K562 (cell line): ENCODE results near the gene TBL2. TPM values are rescaled to one million over a fixed set of nuclear protein-coding genes. Genes with fewer than 3 reads are reported as not detected.

ENCODE experiments used
- ATAC-seq: fragments of 200-7000 bp; cut with Tn5 transposase; 3 replicates; pipeline ENCODE4 v1.9.1; 2020; ENCODE audit warnings: moderate library complexity
- BruUV-seq: library from RNA; stranded (reverse); fragments of 400-500 nt; replicated peaks from 2 replicates; lab custom pipeline; 2021; lab: Mats Ljungman, UMichigan
- CTCF ChIA-PET: fragments of 300-600 bp; formaldehyde crosslinking; extraction: SDS; loops from one replicate; lab custom pipeline; 2021; ENCODE audit warnings: low intra/inter-chr PET ratio; lab: Yijun Ruan, JAX
- POLR2A ChIA-PET: fragments of 300-600, 350-650 bp; sonication (Branson Sonifier 250); formaldehyde crosslinking; extraction: SDS; loops from one replicate; lab custom pipeline; 2021; ENCODE audit warnings: antibody characterized with exemption, inconsistent platforms; lab: Yijun Ruan, JAX
- DNase-seq, 4 experiments: peaks; one replicate each; pipeline versions ENCODE4 v3.0.0 to v3.0.0-alpha.2; 2011 to 2018; ENCODE audit warnings: low spot score in 3 of 4, mixed read lengths in 3 of 4; ENCODE audit errors: extremely low read depth in 1 of 4
- FAIRE-seq: peaks from 2 replicates; lab custom pipeline; 2011; peaks lifted over from hg19 to GRCh38; lab: Jason Lieb, UNC
- H2AFZ ChIP-seq: 2 replicates; pipeline ENCODE4 v1.6.0; 2011; ENCODE audit warnings: low read depth, low read length, control low read depth, inconsistent platforms
- H3K27ac ChIP-seq: fragments of 200-600 bp; 3 replicates; pipeline ENCODE4 v1.8.0; 2011; ENCODE audit warnings: low read depth, mild to moderate bottlenecking, control low read depth, inconsistent platforms, low read length, moderate library complexity, mixed read lengths; ENCODE audit errors: extremely low read depth
- H3K27me3 ChIP-seq, 2 experiments: fragments of 300-600 bp in 1 of 2; 2 replicates in 1 of 2; 3 replicates in 1 of 2; pipeline versions ENCODE4 v1.6.0 to v1.8.0; 2011; ENCODE audit warnings: inconsistent platforms in 2 of 2, low read length in 2 of 2, mild to moderate bottlenecking in 1 of 2, mixed read lengths in 1 of 2, moderate library complexity in 1 of 2; ENCODE audit not compliant: control insufficient read depth in 2 of 2, insufficient read depth in 2 of 2
- H3K36me3 ChIP-seq: fragments of 300-600 bp; 3 replicates; pipeline ENCODE4 v1.8.0; 2011; ENCODE audit warnings: mild to moderate bottlenecking, low read length, inconsistent platforms; ENCODE audit not compliant: control insufficient read depth, insufficient read depth
- H3K4me1 ChIP-seq, 2 experiments: fragments of 200-600 bp in 1 of 2; replicated peaks in 1 of 2; 2 replicates in 1 of 2; 3 replicates in 1 of 2; pipeline versions ENCODE4 v1.5.1 to v1.8.0; 2011; ENCODE audit warnings: inconsistent platforms in 2 of 2, low read length in 2 of 2, mild to moderate bottlenecking in 1 of 2, mixed read lengths in 1 of 2, moderate library complexity in 1 of 2; ENCODE audit not compliant: control insufficient read depth in 2 of 2, insufficient read depth in 2 of 2
- H3K4me2 ChIP-seq: 2 replicates; pipeline ENCODE4 v1.6.1; 2011; ENCODE audit warnings: low read length, control low read depth, inconsistent platforms, mixed read lengths; ENCODE audit not compliant: insufficient read depth
- H3K4me3 ChIP-seq: fragments of 200-600 bp; sonication (generic), shearing (Covaris generic); 2 replicates; pipeline ENCODE4 v1.5.1; 2016; ENCODE audit warnings: control low read depth, inconsistent platforms
- H3K79me2 ChIP-seq: fragments of 200-600 bp; 3 replicates; pipeline ENCODE4 v1.8.0; 2011; ENCODE audit warnings: low read length, inconsistent platforms; ENCODE audit not compliant: control insufficient read depth, insufficient read depth
- H3K9ac ChIP-seq, 2 experiments: 2 replicates each; pipeline versions ENCODE4 v1.6.0 to v1.6.1; 2011; ENCODE audit warnings: low read depth in 2 of 2, low read length in 2 of 2, control low read depth in 1 of 2, inconsistent platforms in 1 of 2, mild to moderate bottlenecking in 1 of 2, mixed read lengths in 1 of 2; ENCODE audit not compliant: insufficient read depth in 1 of 2
- H3K9me1 ChIP-seq: one replicate; pipeline ENCODE4 v1.6.0; 2011; ENCODE audit warnings: inconsistent platforms, mild to moderate bottlenecking, low read length, moderate library complexity; ENCODE audit not compliant: control insufficient read depth, insufficient read depth
- H3K9me3 ChIP-seq: replicated peaks from 2 replicates; pipeline ENCODE4 v1.5.1; 2011; ENCODE audit warnings: low read depth, low read length, inconsistent platforms; ENCODE audit not compliant: control insufficient read depth, insufficient read depth
- H4K20me1 ChIP-seq: replicated peaks from 2 replicates; pipeline ENCODE4 v1.6.1; 2011; ENCODE audit warnings: low read length, inconsistent platforms, mixed read lengths; ENCODE audit not compliant: control insufficient read depth, insufficient read depth
- ADNP ChIP-seq: fragments of 200-800 bp; sonication (Bioruptor generic); IDR thresholded peaks from 2 replicates; pipeline ENCODE4 v1.6.1; 2016; ENCODE audit warnings: missing genetic modification characterization, missing compliant biosample characterization
- BCOR ChIP-seq: fragments of 450-650 bp; IDR thresholded peaks from 2 replicates; pipeline ENCODE4 v1.6.1; 2016
- CHCHD3 ChIP-seq: fragments of 250-450 bp; sonication (Bioruptor Pico); IDR thresholded peaks from 2 replicates; pipeline ENCODE4 v2.1.2; 2022; ENCODE audit warnings: mild to moderate bottlenecking
- EHMT2 ChIP-seq: fragments of 450-650 bp; IDR thresholded peaks from 2 replicates; pipeline ENCODE4 v1.6.1; 2018; ENCODE audit warnings: antibody characterized with exemption
- EP300 ChIP-seq: IDR thresholded peaks from 2 replicates; pipeline ENCODE4 v1.6.1; 2012; ENCODE audit warnings: low read length, improper control_type of control experiment
- HDAC2 ChIP-seq: fragments of 450-650 bp; IDR thresholded peaks from 2 replicates; pipeline ENCODE4 v1.6.1; 2016; ENCODE audit warnings: mild to moderate bottlenecking
- HEY1 ChIP-seq: fragments of 250-450 bp; sonication (Bioruptor Pico); IDR thresholded peaks from 2 replicates; pipeline ENCODE4 v1.5.0; 2020; ENCODE audit warnings: mild to moderate bottlenecking, moderate library complexity, borderline replicate concordance
- HLTF ChIP-seq: fragments of 450-650 bp; IDR thresholded peaks from 2 replicates; pipeline ENCODE4 v1.6.1; 2016
- IFI16 ChIP-seq: fragments of 250-450 bp; sonication (Bioruptor Pico); IDR thresholded peaks from 2 replicates; pipeline ENCODE4 v2.1.2; 2022; ENCODE audit warnings: mild to moderate bottlenecking, inconsistent platforms
- KDM1A ChIP-seq, 2 experiments: fragments of 450-650 bp; IDR thresholded peaks; 2 replicates each; pipeline ENCODE4 v1.6.1; 2016; ENCODE audit warnings: mild to moderate bottlenecking in 2 of 2
- MEF2A ChIP-seq: IDR thresholded peaks from 2 replicates; pipeline ENCODE4 v1.6.1; 2011; ENCODE audit warnings: low read depth, mild to moderate bottlenecking, low read length, moderate library complexity; ENCODE audit not compliant: control insufficient read depth
- MTA2 ChIP-seq: fragments of 450-650 bp; IDR thresholded peaks from 2 replicates; pipeline ENCODE4 v1.6.1; 2016; ENCODE audit warnings: low read depth
- RUNX1 ChIP-seq: sonication (generic); IDR thresholded peaks from 2 replicates; pipeline ENCODE4 v1.6.1; 2016; ENCODE audit warnings: antibody characterized with exemption, low read depth
- SMAD3 ChIP-seq: fragments of 450-650 bp; formaldehyde crosslinking; conservative IDR thresholded peaks from 2 replicates; pipeline ENCODE4 v1.4.0; 2020; ENCODE audit warnings: mild to moderate bottlenecking
- XRCC5 ChIP-seq: fragments of 200-400 bp; formaldehyde crosslinking; IDR thresholded peaks from 2 replicates; pipeline ENCODE4 v1.6.1; 2017; ENCODE audit warnings: low read depth, mild to moderate bottlenecking, low read length
- YY1 ChIP-seq, 3 experiments: IDR thresholded peaks; 2 replicates each; pipeline ENCODE4 v1.6.1; 2011; ENCODE audit warnings: low read length in 2 of 3, mild to moderate bottlenecking in 2 of 3, moderate library complexity in 2 of 3, borderline replicate concordance in 1 of 3, control low read depth in 1 of 3, low read depth in 1 of 3; ENCODE audit not compliant: insufficient read depth in 3 of 3, insufficient replicate concordance in 2 of 3, control insufficient read depth in 1 of 3, insufficient read length in 1 of 3; ENCODE audit errors: extremely low read depth in 1 of 3
- ZKSCAN8 ChIP-seq: fragments of 200-800 bp; sonication (Bioruptor generic); IDR thresholded peaks from 2 replicates; pipeline ENCODE4 v1.6.1; 2016; ENCODE audit warnings: missing genetic modification characterization, missing compliant biosample characterization
- ZNF165 ChIP-seq: fragments of 250-450 bp; sonication (Bioruptor Pico); IDR thresholded peaks from 2 replicates; pipeline ENCODE4 v1.4.0; 2020; ENCODE audit warnings: borderline replicate concordance
- ZNF174 ChIP-seq: fragments of 250-450 bp; sonication (Bioruptor Pico); IDR thresholded peaks from 2 replicates; pipeline ENCODE4 v1.4.0; 2020; ENCODE audit warnings: mild to moderate bottlenecking
- ZNF347 ChIP-seq: fragments of 450-650 bp; formaldehyde crosslinking; IDR thresholded peaks from 2 replicates; pipeline ENCODE4 v1.4.0; 2020; ENCODE audit warnings: low read depth, mild to moderate bottlenecking, moderate library complexity
- ZNF561 ChIP-seq: fragments of 450-650 bp; formaldehyde crosslinking; conservative IDR thresholded peaks from 2 replicates; pipeline ENCODE4 v1.4.0; 2020; ENCODE audit warnings: mild to moderate bottlenecking, moderate library complexity
- ZNF696 ChIP-seq: fragments of 250-450 bp; sonication (Bioruptor Pico); conservative IDR thresholded peaks from 2 replicates; pipeline ENCODE4 v1.4.0; 2020; ENCODE audit warnings: mild to moderate bottlenecking, moderate library complexity
- WGBS: fragments of 100-300 bp; shearing (Covaris generic); methylation state at CpG from one replicate; pipeline ENCODE4 v1.1.6; 2016; ENCODE audit warnings: low coverage, mixed read lengths; ENCODE audit not compliant: insufficient coverage; ENCODE audit errors: missing lambda C conversion rate; 5-methylcytosine and 5-hydroxymethylcytosine counted together
- in situ Hi-C: fragments of 300-500 bp; cut with MboI; formaldehyde crosslinking; loops from 4 replicates; pipeline ENCODE4 v1.15.0; 2018; ENCODE audit warnings: inconsistent platforms, mixed read lengths
- intact Hi-C: fragments of 100-400 bp; cut with micrococcal nuclease; formaldehyde crosslinking; loops from 2 replicates; pipeline ENCODE4 v1.14.2; 2022
- polyA plus RNA-seq, 8 experiments: library from polyadenylated mRNA; depleted of rRNA in 4 of 8; stranded (reverse) in 5 of 8; unstranded in 3 of 8; fragments of >200 nt; fragmentation: Nextera tagmentation in 2 of 8; fragmentation: Illumina TruSeq in 1 of 8; extraction: Ambion mirVana in 2 of 8; extraction: Trizol in 1 of 8; gene quantifications; 2 replicates each; pipeline versions ENCODE4 v1.2.1 to v1.2.3, GENCODE V29; 2011 to 2014; ENCODE audit warnings: inconsistent platforms in 1 of 8, missing spikeins in 1 of 8
- total RNA-seq, 7 experiments: library from RNA; depleted of rRNA in 6 of 7; stranded (reverse); fragments of >200 nt in 6 of 7; fragmentation: Illumina TruSeq in 2 of 7; extraction: Trizol in 2 of 7; gene quantifications; 2 replicates each; pipeline versions ENCODE4 v1.2.1 to v1.2.3, GENCODE V29; 2011 to 2021; ENCODE audit warnings: low replicate concordance in 1 of 7
- TF ChIP-seq, protein P1 (sequence below): sonication (generic); formaldehyde crosslinking; IDR thresholded peaks from 2 replicates; pipeline ENCODE4 v1.8.1; 2023; ENCODE audit warnings: mild to moderate bottlenecking, missing genetic modification reagents, moderate library complexity
- TF ChIP-seq, protein P2 (sequence below): fragments of 250-450 bp; sonication (Bioruptor Pico); IDR thresholded peaks from 2 replicates; pipeline ENCODE4 v1.8.0; 2022; ENCODE audit warnings: inconsistent platforms, mild to moderate bottlenecking, moderate library complexity, borderline replicate concordance

The TBL2 gene
- total and polyA plus RNA-seq, 9 of the 15 experiments (the other 6 are each of a cell fraction or from before 2014, with no cell fraction given) = 2.5 to 123 (median 49.2) TPM

DNA sequence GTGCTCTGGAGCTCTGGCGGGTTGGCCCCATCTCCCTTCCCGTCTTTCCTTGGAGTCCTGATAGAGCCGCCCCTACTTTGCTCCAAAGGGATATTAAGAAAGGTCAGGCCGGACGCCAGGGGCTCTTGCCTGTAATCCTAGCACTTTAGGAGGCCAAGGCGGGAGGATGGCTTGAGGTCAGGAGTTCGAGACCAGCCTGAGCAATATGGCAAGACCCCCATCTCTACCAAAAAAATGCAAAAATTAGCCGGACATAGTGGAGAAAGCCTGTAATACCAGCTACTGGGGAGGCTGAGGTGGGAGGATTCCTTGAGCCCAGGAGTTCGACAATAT, 46.3 kb upstream of the TBL2 start:
- H3K9ac ChIP-seq = no peak overlapping the region; a peak in 1 of 4 replicates
- in situ Hi-C loops = no loop called here
- no TSS peak for BruUV-seq
- TF ChIP-seq HEY1 (CRISPR knock-in tag) (no peak), EP300 (no peak), IFI16 (CRISPR knock-in tag) (no peak), BCOR (0 out of 2 replicates have a peak, but pooled peaks have one; percentile 12), ZNF561 (CRISPR knock-in tag) (no peak), ZKSCAN8 (CRISPR knock-in tag) (no peak), HLTF (no peak), HDAC2 (0 out of 2 replicates have a peak, but pooled peaks have one; percentile 23), ADNP (tag) (no peak), ZNF174 (no peak), ZNF696 (CRISPR knock-in tag) (no peak), EHMT2 (0 out of 2 replicates have a peak, but pooled peaks have one; percentile 17), MEF2A (no peak), ZNF165 (no peak), XRCC5 (no peak), ZNF347 (no peak), YY1 (IDR thresholded peaks at IDR 0.05; ENCODE audit: borderline replicate concordance in 1 of 3, control insufficient read depth in 1 of 3, extremely low read depth in 1 of 3, insufficient read depth in 3 of 3, insufficient read length in 1 of 3, insufficient replicate concordance in 2 of 3, low read depth in 1 of 3, low read length in 2 of 3) (no peak), RUNX1 (no peak), CHCHD3 (CRISPR knock-in tag) (no peak), MTA2 (no peak), SMAD3 (CRISPR knock-in tag) (no peak), KDM1A (IDR thresholded peaks at IDR 0.05) (no peak)
- TF ChIP-seq, protein P1, sequence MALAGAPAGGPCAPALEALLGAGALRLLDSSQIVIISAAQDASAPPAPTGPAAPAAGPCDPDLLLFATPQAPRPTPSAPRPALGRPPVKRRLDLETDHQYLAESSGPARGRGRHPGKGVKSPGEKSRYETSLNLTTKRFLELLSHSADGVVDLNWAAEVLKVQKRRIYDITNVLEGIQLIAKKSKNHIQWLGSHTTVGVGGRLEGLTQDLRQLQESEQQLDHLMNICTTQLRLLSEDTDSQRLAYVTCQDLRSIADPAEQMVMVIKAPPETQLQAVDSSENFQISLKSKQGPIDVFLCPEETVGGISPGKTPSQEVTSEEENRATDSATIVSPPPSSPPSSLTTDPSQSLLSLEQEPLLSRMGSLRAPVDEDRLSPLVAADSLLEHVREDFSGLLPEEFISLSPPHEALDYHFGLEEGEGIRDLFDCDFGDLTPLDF = peak; percentile 1; the same call in 1 of the 2 replicates
- TF ChIP-seq, protein P2, sequence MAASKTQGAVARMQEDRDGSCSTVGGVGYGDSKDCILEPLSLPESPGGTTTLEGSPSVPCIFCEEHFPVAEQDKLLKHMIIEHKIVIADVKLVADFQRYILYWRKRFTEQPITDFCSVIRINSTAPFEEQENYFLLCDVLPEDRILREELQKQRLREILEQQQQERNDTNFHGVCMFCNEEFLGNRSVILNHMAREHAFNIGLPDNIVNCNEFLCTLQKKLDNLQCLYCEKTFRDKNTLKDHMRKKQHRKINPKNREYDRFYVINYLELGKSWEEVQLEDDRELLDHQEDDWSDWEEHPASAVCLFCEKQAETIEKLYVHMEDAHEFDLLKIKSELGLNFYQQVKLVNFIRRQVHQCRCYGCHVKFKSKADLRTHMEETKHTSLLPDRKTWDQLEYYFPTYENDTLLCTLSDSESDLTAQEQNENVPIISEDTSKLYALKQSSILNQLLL (CRISPR knock-in tag) = no peak

More for the DNA sequence above, 46.3 kb upstream of the TBL2 start:
- DNase-seq = no peak
- Histone ChIP-seq H2AFZ (peak overlapping the region; percentile 46; the same call in 1 of the 2 replicates), H3K9me3 (no peaks in the 10 kb centered on the region), H3K4me1 (peaks cover 19 to 27% of the 10 kb centered on the region in 2 experiments), H3K9me1 (no peaks in the 10 kb centered on the region), H3K36me3 (no peaks in the 10 kb centered on the region), H3K4me2 (peak overlapping the region; percentile 85), H3K4me3 (peak overlapping the region; percentile 68), H3K79me2 (no peaks in the 10 kb centered on the region), H3K27ac (no peak overlapping the region), H4K20me1 (no peaks in the 10 kb centered on the region; the same call in 1 of the 2 replicates), H3K27me3 (peaks cover 13 to 31% of the 10 kb centered on the region in 2 experiments)
- intact Hi-C loops = no loop called here
- no peak for FAIRE-seq
- 19% methylated on average over 9 of the region's 9 CpGs for WGBS
- no peak for ATAC-seq
- ChIA-PET CTCF (interaction anchor here (0.8 kb wide), 1 partner anchor 44 kb away, joined by 3 read pairs; no protein-coding TSS in a partner anchor), POLR2A (interaction anchor here (0.6 to 2.4 kb wide), 6 partner anchors 8 to 110 kb away, joined by 3 to 12 read pairs (median 4); no protein-coding TSS in a partner anchor)
